ENCODE measurements around the gene GNG10.
"Not testable (repeated sequence)": the region's sequence is repeated elsewhere in the genome, so short reads cannot be mapped to it uniquely, and the experiment has no call there.

The GNG10 gene

GRCh38 chr9:111649016-111649415 is 12.4 kb upstream of the GNG10 start:
- no peak for DNase-seq (ENCODE audit: low spot score)

- DNase-seq (ENCODE audit: low spot score): no peak
These were observed 4.4 kb upstream of the GNG10 start for GRCh38 chr9:111657051-111657450.

GRCh38 chr9:111658943-111659342 is 2.5 kb upstream of the GNG10 start:
- no peak for DNase-seq (ENCODE audit: low spot score)

GRCh38 chr9:111659691-111660090 is 1.7 kb upstream of the GNG10 start:
- DNase-seq (ENCODE audit: low spot score): no peak

- DNase-seq (ENCODE audit: low spot score): peak; percentile 5
These were observed 557 bp downstream of the GNG10 start for GRCh38 chr9:111661802-111662521.

GRCh38 chr9:111662576-111663300 is 1.3 kb downstream of the GNG10 start:
- DNase-seq (ENCODE audit: low spot score): peak; percentile 7

GRCh38 chr9:111663301-111663823 is 2.0 kb downstream of the GNG10 start:
- DNase-seq (ENCODE audit: low spot score): no peak

- no peak for DNase-seq (ENCODE audit: low spot score)
These were observed 6.7 kb downstream of the GNG10 start for GRCh38 chr9:111668026-111668573.

GRCh38 chr9:111668601-111669000 is 7.2 kb downstream of the GNG10 start:
- DNase-seq (ENCODE audit: low spot score): not testable (repeated sequence)

- DNase-seq (ENCODE audit: low spot score): no peak
These were observed 12.9 kb downstream of the GNG10 start for GRCh38 chr9:111674319-111674718.

GRCh38 chr9:111676116-111676515 is 14.7 kb downstream of the GNG10 start:
- no peak for DNase-seq (ENCODE audit: low spot score)

- no peak for DNase-seq (ENCODE audit: low spot score)
These were observed 16.9 kb downstream of the GNG10 start for GRCh38 chr9:111678293-111678692.

- DNase-seq (ENCODE audit: low spot score): no peak
These were observed 17.8 kb downstream of the GNG10 start for GRCh38 chr9:111679199-111679598.

- no peak for DNase-seq (ENCODE audit: low spot score)
These were observed 22.0 kb downstream of the GNG10 start for GRCh38 chr9:111683392-111683791.

GRCh38 chr9:111691672-111692329 is 30.4 kb downstream of the GNG10 start:
- DNase-seq (ENCODE audit: low spot score): peak; percentile 20

- no peak for DNase-seq (ENCODE audit: low spot score)
These were observed 35.4 kb downstream of the GNG10 start for GRCh38 chr9:111696796-111697195.

GRCh38 chr9:111700776-111701175 is 39.4 kb downstream of the GNG10 start:
- DNase-seq (ENCODE audit: low spot score): peak; percentile 78

- no peak for DNase-seq (ENCODE audit: low spot score)
These were observed 43.1 kb downstream of the GNG10 start for GRCh38 chr9:111704503-111704902.

GRCh38 chr9:111711548-111711947 is 50.1 kb downstream of the GNG10 start:
- no peak for DNase-seq (ENCODE audit: low spot score)

GRCh38 chr9:111712369-111712768 is 51.0 kb downstream of the GNG10 start:
- no peak for DNase-seq (ENCODE audit: low spot score)

- no peak for DNase-seq (ENCODE audit: low spot score)
These were observed 54.1 kb downstream of the GNG10 start for GRCh38 chr9:111715471-111715870.

GRCh38 chr9:111719541-111719940 is 58.1 kb downstream of the GNG10 start:
- no peak for DNase-seq (ENCODE audit: low spot score)

Data from kidney capillary endothelial cell (primary cell).